ENCODE measurements around the gene TECPR1.

The TECPR1 gene

DNA sequence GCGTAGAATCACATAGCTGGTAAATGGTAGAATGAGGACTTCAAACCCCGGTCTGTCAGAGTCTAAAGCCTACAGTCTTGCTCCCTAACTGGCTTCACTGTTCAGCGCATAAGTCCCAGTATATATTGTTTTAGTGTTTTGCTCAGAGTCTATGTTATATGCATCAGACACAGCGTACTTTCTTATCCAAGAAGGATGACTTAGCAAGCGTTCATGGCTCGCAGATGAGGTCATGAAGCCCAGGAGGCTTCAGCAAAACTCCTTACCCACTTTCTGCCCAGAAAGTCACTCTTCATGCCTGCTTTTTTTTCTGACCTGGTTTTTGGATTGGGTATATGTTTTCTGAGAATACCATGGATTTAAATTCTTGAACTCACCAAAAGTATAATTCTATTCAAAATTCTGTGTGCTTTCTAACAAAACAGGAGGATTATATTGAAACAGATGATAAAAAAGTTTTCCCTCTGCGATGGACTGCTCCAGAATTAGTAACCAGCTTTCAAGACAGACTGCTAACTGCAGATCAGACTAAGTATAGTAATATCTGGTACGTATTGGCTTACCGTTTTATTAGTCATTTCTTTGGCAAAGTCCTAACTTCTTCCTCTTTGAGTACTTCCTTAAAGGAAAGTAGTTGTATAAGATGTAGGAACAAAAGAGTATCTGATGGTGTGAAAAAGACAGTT, 65.4 kb downstream of the TECPR1 start:
- no peak for DNase-seq

DNA sequence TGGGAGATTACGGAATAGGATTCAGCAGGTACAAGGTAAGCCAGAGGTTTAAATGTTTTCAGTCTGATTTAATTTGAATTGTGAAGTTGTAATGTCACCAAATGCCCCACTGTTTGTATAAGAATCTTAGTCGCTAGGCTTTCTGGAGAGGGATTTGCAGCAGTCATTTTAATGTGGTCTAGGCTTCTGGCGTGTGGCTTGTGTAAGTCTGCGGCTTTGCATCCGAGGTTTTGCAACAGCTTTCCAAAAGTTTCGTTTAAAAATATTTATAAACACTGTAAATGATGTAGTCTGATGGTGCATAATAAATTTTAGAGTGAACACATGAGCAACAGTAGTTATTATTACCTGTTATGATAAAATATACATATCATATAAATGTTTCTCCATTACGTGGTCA, 66.9 kb downstream of the TECPR1 start:
- no peak for DNase-seq

DNA sequence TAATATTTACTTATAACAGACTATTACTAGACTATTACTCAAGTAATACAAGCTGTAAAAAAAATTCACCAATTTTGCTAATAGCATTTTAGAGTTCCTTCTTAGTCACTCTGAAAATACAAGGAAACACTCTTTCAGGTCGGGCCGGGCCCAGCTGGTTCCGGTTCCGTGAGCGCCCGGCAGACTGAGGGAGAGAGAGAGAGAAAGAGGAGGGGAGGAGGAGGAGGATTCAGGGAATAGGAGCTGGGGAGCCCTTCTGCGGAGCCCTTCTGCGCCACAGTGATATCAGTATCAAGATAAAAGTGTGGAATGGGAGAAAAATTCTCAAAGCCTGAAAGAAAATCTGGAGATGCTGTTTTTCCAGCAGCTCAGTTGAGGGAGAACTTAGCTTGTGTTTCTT, 71.3 kb downstream of the TECPR1 start:
- no peak for DNase-seq

DNA sequence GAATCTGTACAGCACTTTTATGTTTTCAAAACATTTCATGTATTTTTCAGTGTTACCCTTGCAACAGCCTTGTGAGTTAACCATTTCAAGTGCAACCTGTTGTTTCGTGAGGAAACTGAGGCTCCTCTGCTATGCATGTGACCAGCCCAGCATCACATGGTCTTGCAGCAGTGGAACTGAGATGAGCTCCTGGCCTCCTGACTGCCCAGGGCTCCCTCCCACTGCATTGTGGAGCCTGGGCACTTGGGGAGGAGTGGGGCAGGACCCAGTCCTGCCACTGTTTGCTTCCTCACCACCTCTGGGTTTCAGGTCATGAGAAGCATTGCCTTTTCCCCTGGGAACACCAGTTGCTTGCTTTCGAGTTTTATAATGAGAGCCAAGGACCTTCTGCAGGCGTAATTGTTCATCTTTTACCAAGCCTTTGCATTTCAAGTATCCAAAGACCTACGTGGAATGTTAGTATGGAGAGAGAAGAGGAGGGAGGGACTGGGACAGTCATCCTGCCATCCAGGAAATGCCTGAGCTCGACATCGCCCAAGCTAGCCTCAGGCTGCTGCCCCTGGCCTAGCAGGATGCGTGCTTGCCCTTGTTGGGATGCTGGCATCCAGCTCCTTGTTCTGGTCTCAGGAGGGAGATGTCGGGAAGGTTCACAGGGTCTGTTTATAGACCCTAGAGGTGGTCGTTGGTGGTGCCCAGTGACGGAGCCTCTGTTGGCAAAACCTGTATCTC, 73.1 kb downstream of the TECPR1 start:
- DNase-seq: no peak

DNA sequence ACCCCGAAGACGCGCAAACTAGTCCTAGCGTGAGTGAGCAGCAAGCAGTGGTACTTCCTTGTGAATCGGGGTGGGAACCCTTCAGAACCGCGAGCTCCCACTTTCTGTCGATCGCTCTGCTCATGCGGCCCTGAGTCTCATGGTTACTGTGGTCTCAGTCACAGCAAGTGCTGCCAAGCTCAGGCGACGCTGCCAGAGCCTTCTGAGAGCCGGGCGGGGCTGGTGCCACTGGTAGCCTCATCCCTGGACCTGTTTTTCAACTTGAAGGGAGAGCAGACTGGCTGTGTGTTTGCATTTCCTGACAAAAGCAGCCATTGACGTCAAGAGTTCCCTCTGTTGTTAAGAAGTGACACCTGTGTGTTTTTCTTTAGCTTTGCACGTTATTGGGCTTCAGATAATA, 73.7 kb downstream of the TECPR1 start:
- DNase-seq: no peak

DNA sequence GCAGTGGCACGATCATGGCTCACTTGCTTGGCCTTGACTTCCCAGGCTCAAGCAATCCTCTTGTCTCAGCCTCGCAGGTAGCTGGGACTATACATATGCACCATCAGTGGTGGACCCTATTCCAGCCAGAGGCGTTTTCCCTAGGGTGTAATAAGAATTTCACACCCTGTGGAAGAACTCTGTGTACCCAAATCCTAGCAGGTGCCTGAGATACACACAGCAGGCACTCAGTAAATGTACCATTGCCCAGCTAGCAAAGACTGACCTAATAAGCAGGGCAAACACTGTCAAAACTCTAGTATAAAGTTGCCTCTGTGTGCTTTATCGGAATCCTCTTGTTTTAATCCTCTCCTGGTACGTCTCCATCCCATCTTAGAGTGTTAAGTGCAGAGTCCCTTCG, 74.5 kb downstream of the TECPR1 start:
- no peak for DNase-seq

DNA sequence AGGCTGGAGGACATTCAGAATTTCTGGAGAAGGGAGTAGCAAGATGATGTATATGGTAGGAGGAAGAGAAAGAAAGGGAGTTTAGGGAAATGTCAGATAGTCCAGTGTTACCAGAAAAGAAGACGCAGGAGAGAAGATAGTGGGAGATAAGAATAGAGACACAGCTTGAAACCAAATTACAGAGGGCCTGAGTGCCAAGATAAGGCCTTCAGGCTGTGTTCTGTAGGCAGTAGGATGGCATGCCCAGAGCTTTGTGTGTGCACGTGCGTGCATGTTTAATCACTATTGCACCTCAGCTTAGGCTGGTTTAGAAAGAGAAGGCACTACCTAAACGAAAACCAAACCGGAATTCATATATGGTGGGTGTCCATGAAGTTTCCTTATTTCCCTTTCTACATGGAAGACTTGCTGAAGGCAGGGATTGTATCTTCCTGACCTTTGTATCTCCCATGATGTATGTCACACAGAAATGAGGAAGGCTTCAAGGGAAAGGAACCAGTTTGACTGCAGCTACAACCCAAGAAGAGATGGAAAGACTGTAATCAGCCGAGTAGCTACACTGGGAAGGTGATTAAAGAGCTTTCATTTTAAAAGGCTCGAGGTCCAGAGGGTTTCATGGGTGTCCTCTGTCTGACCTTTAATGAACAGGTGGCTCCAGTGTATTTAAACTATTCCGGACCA, 76.6 kb downstream of the TECPR1 start:
- DNase-seq: no peak

DNA sequence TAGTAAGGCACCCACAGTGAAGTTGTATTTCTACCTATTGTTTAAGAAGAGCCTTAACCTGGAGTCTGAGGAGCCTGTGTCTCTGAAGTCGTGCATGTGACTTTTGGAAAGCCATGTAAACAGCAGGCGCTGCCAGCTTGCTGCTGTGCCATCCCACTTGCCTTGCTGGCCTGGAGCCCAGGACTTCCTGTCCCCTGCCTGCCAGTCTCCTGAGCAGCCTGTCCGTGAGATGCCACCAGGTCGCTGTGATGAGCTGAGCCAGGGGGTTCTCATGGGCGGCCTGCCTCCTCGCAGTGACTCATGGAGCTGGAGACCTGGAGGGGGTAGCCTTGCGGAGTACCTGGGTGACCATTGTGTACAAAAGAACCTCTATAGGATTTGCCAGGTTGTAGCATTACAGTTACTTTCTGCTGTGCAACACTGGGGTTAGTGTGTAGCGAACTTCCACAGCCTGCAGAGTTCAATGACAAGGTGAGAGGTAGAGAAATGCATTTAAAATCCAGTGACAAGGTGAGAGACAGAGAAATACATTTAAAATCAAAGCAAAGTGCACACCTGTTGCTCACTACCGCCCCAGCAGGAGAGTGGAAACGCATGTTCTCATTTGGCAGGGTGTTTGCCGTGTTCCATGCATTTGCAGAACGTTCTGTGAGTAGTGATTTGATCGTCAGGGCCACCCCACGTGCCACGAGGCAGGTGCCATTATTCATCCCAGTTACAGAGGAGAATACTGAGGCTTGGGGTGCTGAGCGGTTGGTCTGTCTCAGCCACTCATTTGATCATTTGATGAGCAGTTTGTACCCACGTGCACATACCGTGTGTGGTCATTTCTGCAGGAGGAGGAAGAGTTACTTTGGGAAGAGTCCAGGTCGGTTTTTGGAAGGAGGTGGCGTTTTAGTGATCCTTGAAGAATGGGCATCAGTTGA, 77.4 kb downstream of the TECPR1 start:
- no peak for DNase-seq

DNA sequence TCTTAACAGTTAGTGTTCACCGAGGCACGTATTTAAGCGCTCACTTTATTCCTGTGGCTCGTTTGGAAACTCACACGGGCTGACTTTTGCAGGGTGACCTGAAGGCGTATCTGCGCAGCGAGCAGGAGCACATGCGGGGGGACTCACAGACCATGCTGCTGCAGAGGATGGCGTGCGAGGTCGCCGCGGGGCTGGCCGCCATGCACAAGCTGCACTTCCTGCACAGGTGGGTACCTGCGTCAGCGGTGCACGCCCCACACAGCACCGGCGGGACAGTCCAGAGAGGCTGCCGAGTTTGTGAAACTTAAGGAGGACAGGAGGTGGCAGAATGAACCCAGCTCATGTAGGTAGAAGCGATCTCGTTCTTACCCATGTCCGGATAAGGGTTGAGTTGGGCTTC, 80.6 kb downstream of the TECPR1 start:
- DNase-seq: no peak

DNA sequence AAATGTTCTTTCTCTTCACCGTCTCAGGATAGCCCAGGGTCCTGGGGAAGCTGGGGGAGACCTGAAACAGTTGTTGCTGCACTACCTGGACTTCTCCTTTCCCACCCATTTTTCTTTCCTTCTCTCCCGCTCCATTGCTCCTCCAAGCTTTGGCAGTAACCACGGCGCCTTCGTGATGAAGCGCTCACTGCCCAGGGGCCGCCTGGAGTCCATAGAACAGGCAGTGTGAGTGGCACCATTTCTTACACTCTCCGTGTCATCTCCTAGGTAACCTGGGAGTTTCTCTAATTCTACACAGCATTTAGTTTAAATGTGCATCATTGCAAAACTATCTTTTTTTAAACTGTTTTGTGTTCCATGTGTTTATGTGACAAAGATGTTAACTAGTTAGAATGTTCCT, 81.1 kb downstream of the TECPR1 start:
- no peak for DNase-seq

DNA sequence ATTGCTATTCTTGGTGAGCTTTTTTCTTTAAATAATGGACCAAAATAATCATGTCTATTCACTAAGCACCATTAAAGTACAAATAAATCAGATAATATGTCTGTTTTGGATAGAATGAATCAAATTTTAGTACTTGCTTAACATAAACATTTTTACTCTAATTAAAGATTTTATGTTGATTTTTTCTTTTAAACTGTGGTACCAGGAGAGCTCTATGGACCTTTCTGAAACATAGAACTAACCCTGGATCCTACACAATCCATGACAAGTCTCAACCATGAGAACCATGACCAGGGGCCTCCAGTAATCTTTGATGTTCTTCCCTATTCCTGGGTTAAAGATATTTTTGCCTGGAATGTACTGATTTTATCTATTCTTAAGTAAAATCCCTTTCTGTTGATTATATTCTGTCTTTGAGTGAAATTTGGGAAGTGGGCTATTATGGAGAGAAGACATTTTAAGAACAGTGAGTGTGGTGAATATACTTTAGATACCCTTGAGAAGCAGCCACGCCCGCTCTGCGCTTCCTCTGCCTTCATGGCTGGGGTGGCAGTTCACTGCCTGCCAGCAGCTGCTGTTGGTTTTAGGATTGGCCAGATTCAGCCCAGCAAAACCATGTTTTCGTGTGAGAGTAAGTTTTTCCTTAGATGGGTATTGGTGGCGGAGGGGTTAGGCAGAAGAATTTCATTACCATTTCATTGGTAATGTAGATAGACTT, 83.0 kb downstream of the TECPR1 start:
- DNase-seq: no peak

DNA sequence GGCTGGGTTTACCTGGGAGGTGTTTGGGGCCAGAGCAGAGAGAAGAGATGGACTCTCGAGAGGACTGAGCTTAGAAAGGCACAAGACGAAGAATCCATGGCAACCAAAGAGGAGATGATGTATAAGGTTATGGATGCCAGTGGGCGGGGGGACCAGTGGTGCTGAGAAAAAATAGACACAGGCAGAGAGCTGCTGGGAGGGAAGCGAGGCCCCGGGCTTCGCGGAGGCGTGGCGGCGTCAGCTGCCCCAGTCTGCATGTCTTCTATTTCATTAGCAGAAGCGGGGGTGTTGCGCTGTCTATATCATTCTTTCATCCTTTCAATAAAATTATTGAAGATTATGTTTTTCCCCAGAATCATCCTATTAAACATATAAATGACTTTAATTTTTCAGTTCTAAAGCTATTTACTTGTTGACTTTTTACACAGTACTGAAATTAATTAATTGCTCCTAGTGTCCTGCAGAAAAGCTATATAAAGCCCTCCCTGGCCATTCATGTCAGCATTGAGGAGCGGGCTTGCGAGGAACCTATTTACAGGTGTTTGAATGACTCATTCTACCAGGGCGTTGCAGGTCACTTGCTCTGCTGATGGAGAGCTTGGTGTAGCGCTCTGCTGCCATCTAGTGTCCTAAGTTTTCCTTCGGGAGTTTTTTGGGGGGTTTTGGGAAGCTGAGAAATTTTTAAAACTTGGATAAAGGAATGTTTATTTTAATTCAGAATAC, 83.7 kb downstream of the TECPR1 start:
- no peak for DNase-seq

DNA sequence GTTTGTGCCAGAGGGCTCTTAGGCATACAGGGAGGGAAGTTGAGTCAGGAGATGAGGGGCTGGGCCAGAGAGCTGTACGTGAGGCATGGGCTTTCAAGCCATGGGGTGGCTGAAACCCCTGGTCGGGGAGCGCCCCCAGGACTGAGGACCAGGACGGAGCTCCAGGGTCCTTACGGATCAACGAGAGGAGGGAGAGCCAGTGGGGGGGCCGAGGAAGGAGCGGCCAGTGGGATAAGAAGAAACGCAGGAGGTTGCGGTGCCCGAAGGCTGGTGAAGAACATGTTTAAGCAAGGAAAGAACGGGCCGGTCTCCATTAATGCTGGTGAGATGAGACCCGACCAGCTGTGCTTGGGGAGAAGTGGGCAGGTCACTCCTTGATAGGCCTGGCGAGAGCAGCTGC, 84.4 kb downstream of the TECPR1 start:
- DNase-seq: no peak

DNA sequence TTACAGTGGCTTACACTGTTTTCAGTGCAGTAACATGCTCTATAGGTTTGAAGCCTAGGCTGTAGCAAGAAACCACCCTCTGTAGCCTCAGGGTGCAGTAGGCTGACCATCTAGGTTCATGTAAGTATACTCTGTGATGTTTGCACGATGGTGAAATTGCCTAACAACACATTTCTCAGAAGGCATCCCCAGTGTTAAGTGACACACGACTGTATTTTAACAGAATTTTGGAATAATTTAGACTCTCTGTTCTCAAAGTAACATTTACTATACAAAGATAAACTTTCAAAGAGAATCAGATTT, 85.4 kb downstream of the TECPR1 start:
- no peak for DNase-seq

DNA sequence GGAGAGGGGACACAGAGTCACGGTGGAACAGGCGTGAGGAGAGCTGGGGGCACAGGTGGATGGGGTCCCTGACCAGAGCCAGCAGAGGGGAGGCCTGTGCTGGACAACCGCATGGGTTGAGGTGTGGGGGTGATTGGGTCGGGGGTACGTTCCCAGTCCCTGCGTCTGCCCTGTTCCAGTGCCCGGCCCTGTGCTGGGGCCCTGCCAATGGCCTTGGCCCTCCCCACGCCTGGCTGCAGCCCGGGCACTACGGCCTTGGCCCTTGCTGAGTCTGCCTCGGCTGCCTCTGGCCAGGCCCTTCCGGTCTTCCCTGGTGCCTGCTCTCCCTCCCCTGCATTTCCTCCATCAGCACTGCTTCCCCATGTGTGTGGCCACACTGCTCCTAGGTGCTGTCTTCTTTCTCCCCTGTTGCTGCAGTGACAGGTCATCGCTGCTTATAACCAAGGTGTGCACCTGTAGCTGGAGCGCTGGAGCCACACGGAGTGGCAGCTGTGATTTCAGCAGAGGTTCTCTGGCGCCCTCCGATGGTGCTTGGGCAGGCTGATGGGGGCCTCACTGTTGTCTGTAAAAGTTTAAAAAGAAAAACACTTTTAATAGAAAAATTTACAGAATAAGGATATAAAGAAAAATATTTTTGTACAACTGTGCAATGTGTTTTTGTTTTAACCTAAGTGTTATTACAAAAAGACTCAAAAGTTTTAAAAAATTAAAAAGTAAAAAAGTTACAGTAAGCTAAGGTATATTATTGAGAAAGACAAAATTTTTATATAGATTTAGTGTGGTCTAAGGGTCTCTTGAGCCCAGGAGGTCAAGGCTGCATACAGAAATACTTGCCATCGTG, 86.0 kb downstream of the TECPR1 start:
- no peak for DNase-seq

Data from T1000 (cell line).